Osteocyte (in vitro differentiated cells): ENCODE measurements around the gene S100A11. TPM values are rescaled to one million over a fixed set of nuclear protein-coding genes. Genes with fewer than 3 reads are reported as not detected.

ENCODE experiments used
- DNase-seq: peaks from one replicate; pipeline ENCODE4 v3.0.0; 2021; ENCODE audit warnings: mixed read lengths; ENCODE audit not compliant: unreplicated experiment; ENCODE audit errors: extremely low spot score
- H3K27ac Mint-ChIP-seq: one replicate; pipeline ENCODE4 v1.8.0; 2021; ENCODE audit warnings: mild to moderate bottlenecking, mixed read lengths; ENCODE audit not compliant: unreplicated experiment
- H3K27me3 Mint-ChIP-seq: one replicate; pipeline ENCODE4 v1.8.0; 2021; ENCODE audit warnings: mixed read lengths; ENCODE audit not compliant: unreplicated experiment
- H3K36me3 Mint-ChIP-seq: one replicate; pipeline ENCODE4 v1.8.0; 2021; ENCODE audit warnings: mixed read lengths; ENCODE audit not compliant: unreplicated experiment
- H3K4me1 Mint-ChIP-seq: one replicate; pipeline ENCODE4 v1.8.0; 2021; ENCODE audit warnings: mixed read lengths; ENCODE audit not compliant: unreplicated experiment
- H3K4me3 Mint-ChIP-seq: one replicate; pipeline ENCODE4 v1.8.0; 2021; ENCODE audit warnings: mild to moderate bottlenecking, moderate library complexity, mixed read lengths; ENCODE audit not compliant: unreplicated experiment
- H3K9me3 Mint-ChIP-seq: one replicate; pipeline ENCODE4 v1.8.0; 2021; ENCODE audit warnings: mixed read lengths; ENCODE audit not compliant: unreplicated experiment
- total RNA-seq: library from RNA; stranded (reverse); gene quantifications from 2 replicates; pipeline ENCODE4 v1.2.1, GENCODE V29; 2021
- TF ChIP-seq, protein P1 (sequence below): fragments of 200-600 bp; sonication (generic); IDR thresholded peaks from 2 replicates; pipeline ENCODE4 v1.5.0; 2021; ENCODE audit warnings: antibody characterized with exemption, mild to moderate bottlenecking, moderate library complexity

Gene S100A11
- total RNA-seq, 1 donor from 2014 or later, result 446 TPM

DNA sequence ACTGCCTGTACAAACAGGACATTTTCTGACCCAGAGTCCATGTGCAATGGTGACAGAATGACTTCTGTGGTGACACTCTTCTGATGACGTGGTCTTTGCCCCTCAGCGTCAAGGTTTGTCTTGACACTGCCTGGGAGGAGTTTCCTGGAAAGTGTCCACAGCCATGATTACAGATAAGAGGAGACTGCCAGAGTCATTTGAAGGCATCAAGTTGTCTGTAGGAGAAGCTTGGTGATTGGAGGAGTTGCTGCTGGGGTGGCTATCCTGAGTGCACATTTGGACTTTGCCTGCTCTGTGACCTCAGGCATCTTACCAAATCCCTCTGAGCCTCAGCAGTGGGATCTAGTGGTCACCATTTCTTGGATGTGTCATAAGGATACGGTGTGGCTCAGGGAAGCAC is 34.3 kb upstream of the S100A11 start:
- H3K27me3 Mint-ChIP-seq, result peaks cover 46% of the 10 kb centered on the region
- H3K36me3 Mint-ChIP-seq, result no peaks in the 10 kb centered on the region
- TF ChIP-seq, protein P1, sequence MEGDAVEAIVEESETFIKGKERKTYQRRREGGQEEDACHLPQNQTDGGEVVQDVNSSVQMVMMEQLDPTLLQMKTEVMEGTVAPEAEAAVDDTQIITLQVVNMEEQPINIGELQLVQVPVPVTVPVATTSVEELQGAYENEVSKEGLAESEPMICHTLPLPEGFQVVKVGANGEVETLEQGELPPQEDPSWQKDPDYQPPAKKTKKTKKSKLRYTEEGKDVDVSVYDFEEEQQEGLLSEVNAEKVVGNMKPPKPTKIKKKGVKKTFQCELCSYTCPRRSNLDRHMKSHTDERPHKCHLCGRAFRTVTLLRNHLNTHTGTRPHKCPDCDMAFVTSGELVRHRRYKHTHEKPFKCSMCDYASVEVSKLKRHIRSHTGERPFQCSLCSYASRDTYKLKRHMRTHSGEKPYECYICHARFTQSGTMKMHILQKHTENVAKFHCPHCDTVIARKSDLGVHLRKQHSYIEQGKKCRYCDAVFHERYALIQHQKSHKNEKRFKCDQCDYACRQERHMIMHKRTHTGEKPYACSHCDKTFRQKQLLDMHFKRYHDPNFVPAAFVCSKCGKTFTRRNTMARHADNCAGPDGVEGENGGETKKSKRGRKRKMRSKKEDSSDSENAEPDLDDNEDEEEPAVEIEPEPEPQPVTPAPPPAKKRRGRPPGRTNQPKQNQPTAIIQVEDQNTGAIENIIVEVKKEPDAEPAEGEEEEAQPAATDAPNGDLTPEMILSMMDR, result no peak
- H3K4me3 Mint-ChIP-seq, result no peak overlapping the region
- no peak overlapping the region for H3K27ac Mint-ChIP-seq
- no peaks in the 10 kb centered on the region for H3K9me3 Mint-ChIP-seq
- no peak for DNase-seq
- H3K4me1 Mint-ChIP-seq, result no peaks in the 10 kb centered on the region

DNA sequence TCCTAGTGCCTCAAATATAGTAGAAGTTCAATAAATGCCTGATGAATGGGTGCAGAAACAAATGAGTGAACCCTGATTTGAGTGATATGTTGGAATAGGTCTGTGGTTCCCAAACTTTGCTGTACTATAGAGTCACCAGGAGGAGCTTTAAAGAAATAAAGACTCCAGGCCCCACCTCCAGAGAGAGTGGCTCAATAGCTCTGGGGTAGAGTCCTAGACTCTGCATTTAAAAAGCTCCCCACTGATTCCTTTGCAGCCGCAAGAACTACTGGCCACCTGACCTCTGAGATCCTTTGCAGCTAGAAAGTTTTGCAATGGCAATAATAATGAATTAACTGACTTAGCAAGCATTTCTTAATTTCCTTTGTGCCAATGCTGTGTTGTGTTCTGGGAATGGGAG is 31.1 kb upstream of the S100A11 start:
- no peaks in the 10 kb centered on the region for H3K4me1 Mint-ChIP-seq

DNA sequence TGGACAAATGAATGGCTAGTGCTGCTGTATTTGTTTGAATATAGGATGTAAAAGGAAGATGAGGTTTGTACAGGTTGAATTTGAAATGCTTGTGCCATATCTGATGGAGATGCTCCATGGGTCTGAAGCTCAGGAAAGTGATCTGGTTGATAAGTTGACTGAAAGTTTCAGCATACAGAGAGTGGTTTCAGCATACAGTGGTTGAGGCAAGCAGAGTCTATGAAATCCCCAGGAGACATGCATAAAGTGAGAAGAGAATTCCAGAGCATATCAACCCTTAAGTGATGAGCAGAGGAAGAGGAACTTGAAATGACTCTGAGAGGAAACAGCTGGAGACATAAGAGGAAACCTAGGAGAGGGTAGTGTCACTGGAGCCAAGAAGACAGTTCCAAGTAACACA is 30.3 kb upstream of the S100A11 start:
- no peak overlapping the region for H3K27ac Mint-ChIP-seq
- no peaks in the 10 kb centered on the region for H3K9me3 Mint-ChIP-seq
- H3K4me3 Mint-ChIP-seq, result no peak overlapping the region
- TF ChIP-seq, protein P1, result no peak
- DNase-seq, result no peak
- H3K27me3 Mint-ChIP-seq, result peaks cover 31% of the 10 kb centered on the region
- no peaks in the 10 kb centered on the region for H3K4me1 Mint-ChIP-seq
- no peaks in the 10 kb centered on the region for H3K36me3 Mint-ChIP-seq

More for the DNA sequence above, 31.1 kb upstream of the S100A11 start:
- no peak for DNase-seq
- Mint-ChIP-seq H3K27me3 (peaks cover 34% of the 10 kb centered on the region), H3K9me3 (no peaks in the 10 kb centered on the region), H3K36me3 (no peaks in the 10 kb centered on the region), H3K4me3 (no peak overlapping the region), H3K27ac (no peak overlapping the region)
- TF ChIP-seq, protein P1, result no peak

DNA sequence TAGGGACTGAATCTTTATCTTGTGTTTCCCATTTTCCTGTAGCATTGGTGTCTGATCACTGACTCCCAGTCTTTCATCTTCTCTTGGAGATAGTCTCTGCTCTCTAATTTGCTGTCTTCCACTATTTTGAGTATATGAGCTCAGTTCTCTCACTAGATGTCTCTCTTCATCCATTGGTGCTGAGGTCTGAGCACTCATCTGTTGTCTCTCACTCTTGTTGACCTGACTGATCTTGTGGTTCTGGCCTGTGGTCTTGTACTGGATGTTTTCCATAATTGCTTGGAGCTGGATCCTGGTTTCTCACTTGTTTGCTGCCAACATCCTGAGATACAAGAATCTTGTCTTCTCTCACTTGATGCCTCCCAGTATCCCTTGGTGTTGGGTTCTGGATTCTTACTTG is 25.1 kb upstream of the S100A11 start:
- no peak overlapping the region for H3K27ac Mint-ChIP-seq
- TF ChIP-seq, protein P1, result no peak
- DNase-seq, result no peak
- peaks cover 22% of the 10 kb centered on the region for H3K27me3 Mint-ChIP-seq
- H3K9me3 Mint-ChIP-seq, result no peaks in the 10 kb centered on the region
- H3K36me3 Mint-ChIP-seq, result no peaks in the 10 kb centered on the region
- H3K4me1 Mint-ChIP-seq, result no peaks in the 10 kb centered on the region
- no peak overlapping the region for H3K4me3 Mint-ChIP-seq

DNA sequence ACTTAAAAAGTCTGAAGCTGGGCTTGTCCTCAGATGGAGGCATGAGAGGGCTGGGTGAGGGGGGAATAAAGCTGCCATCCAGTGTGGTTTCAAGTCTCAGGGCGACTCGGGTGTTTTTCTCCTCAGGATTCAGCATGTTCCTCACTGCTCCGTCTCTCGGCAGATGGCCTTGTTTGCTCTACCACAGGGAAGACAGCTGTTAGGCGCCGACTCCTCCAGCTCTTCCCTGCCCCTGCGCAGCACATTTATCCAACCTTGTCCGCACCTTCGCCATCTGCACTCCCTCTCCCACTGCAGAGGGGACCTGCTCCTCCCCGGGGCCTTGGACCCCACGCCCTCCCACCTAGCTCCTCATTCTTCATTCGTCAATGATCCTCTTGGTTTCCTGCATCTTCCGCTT is 16.6 kb upstream of the S100A11 start:
- H3K4me1 Mint-ChIP-seq, result peaks cover 14% of the 10 kb centered on the region
- H3K27ac Mint-ChIP-seq, result no peak overlapping the region
- no peak overlapping the region for H3K4me3 Mint-ChIP-seq
- no peaks in the 10 kb centered on the region for H3K9me3 Mint-ChIP-seq
- no peaks in the 10 kb centered on the region for H3K36me3 Mint-ChIP-seq
- peaks cover 48% of the 10 kb centered on the region for H3K27me3 Mint-ChIP-seq
- DNase-seq, result no peak
- TF ChIP-seq, protein P1, result no peak
